NCI-H345 (cell line): ENCODE measurements around the gene MRPL55.
A peak's percentile ranks its signal among the peaks of the same experiment; 100 is the strongest.
"Not testable (repeated sequence)": the region's sequence is repeated elsewhere in the genome, so short reads cannot be mapped to it uniquely, and the experiment has no call there.

Experiments used
- DNase-seq: peaks from one replicate; lab custom pipeline; 2025; lab: John Stamatoyannopoulos, UW

The MRPL55 gene

DNA sequence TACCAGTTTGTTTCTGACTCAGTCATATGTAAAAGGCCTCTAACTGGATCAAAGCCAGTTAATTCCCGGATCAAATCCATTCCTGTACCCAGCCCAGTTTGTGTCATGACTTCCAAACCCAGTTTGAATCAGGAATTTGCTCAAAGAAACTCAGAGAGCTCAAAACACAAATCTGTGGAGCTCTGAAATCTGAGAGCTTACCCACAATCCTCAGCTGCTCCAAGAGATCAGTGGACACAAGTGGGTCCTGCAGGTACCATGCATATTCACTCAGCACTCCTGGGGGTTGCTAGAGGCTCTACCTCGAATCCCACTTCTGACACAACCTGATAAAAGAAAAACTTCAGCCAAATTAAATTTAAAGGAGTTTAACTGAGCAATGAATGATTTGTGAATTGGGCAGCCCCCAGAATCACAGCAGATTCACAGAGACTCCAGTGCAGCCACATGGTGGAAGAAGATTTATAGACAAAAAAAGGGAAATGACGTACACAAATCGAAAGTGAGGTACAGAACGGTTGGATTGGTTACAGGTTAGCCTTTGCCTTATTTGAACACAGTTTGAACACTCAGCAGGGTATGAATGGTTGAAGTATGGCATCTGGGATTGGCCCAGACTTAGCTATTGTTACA, 11.9 kb upstream of the MRPL55 start:
- no peak for DNase-seq

- DNase-seq, result no peak
Observed at GRCh38 chr1:228120351-228120750, 11.3 kb upstream of the MRPL55 start.

DNA sequence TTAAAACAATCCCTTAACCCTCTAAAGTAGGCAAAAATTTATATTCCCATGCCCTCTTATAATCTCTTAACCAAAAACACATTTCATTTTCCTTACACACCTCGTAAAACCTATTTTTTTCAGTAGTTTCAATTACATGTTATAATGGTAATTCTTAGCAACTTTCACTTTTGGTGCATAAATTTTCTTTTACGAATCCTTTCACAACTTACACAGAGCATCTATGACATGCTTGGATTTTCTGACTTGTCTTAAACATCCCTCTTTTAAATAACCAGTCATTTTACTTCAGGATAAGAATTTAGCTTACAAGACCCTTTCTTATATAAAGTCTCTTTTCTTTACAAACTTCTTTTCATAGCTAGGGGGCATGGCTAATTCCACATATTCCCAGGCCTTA, 8.9 kb upstream of the MRPL55 start:
- no peak for DNase-seq

DNA sequence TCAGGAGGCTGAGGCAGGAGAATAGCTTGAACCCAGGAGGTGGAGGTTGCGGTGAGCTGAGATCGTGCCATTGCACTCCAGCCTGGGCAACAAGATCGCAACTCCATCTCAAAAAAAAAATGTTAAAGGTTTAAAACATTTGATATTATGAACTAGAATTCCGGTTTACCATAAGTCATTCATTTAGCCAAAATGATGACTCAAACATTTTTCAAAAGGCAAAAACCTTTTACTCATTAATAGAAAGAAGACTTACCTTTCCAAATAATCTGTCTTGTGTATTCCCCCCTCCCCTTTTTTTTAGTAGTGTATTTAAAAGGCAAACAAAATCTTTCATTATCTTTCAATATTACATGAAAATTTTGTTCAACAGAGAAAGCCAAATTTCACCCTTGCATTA, 8.2 kb upstream of the MRPL55 start:
- no peak for DNase-seq

DNA sequence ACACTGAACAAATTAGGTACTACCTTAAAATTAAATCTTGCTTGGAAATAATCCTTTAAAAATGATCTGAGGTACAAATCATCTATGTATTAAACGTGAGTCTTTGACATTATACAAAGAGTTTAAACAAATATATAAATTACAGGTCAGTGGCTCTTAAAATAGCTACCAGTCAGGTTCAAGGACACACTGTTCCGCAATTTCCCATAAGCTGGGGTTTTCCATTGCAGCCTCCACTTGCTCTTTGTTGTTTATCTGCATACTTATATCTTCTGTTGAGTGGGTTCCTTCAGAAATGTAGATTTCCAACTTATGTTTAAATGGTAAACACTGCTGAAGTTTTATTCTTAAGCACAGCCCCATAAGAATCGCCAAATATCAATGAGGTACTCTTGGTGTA, 5.7 kb upstream of the MRPL55 start:
- DNase-seq, result no peak

- DNase-seq, result no peak
Observed at GRCh38 chr1:228112617-228113016, 3.5 kb upstream of the MRPL55 start.

DNA sequence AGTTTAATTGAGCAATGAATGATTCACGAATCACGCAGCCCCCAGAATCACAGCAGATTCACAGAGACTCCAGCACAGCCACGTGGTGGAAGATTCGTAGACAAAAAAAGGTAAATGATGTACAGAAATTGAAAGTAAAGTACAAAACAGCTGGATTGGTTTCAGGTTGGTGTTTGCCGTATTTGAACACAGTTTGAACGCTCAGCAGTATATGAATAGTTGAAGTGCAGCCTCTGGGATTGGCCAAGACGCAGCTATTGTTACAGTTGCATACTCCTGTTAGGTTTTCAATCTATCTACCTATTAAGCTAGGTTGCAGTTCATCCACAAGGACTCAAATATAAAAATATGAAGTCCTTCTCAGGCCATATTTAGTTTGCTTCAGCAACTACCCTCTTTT, 3.1 kb upstream of the MRPL55 start:
- DNase-seq, result no peak

- DNase-seq, result not testable (repeated sequence)
Observed at GRCh38 chr1:228111315-228111714, 2.2 kb upstream of the MRPL55 start.

DNA sequence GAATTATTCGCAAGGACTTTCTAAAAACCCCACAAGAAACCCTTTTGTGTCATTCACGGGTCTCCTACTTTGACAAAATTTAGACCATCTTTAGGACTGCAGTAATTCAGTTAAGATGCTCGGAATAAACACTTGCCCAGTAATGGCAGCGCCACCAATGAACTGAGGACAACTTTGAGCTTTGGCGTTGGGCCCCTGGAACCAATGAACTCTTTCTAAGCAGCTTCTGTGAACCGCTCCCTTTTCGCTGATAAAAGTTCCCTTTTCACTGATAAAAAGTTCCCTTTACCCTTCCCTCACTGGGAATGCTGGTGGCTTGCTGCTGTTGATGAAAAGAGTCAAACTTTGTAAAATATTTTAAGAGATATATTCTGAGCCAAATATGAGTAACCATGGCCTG, 1.5 kb upstream of the MRPL55 start:
- no peak for DNase-seq

- DNase-seq, result no peak
Observed at GRCh38 chr1:228109962-228110488, 926 bp upstream of the MRPL55 start.

DNA sequence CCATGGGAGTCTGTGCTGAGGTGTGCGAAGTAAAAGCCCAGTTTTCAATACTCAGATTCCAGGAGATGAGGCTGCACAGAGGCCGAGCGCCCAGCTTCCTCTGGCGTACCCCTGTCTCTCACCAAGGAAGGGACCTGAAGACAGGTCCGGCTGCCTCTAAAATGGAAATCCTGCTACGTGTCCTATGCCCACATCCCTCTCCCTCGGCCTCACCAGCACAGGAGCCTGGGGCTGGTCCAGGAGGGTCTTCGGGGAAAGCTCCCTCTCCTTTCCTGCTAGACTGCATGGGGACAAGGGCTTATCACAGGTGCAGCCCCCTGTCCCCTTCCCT, 392 bp downstream of the MRPL55 start:
- no peak for DNase-seq

- DNase-seq, result no peak
Observed at GRCh38 chr1:228108055-228108690, 926 bp downstream of the MRPL55 start.

GRCh38 chr1:228107636-228108035, 1.5 kb downstream of the MRPL55 start:
- DNase-seq, result no peak

- DNase-seq, result no peak
Observed at GRCh38 chr1:228106800-228107054, 2.4 kb downstream of the MRPL55 start.

- no peak for DNase-seq
Observed at GRCh38 chr1:228105996-228106799, 2.9 kb downstream of the MRPL55 start.

DNA sequence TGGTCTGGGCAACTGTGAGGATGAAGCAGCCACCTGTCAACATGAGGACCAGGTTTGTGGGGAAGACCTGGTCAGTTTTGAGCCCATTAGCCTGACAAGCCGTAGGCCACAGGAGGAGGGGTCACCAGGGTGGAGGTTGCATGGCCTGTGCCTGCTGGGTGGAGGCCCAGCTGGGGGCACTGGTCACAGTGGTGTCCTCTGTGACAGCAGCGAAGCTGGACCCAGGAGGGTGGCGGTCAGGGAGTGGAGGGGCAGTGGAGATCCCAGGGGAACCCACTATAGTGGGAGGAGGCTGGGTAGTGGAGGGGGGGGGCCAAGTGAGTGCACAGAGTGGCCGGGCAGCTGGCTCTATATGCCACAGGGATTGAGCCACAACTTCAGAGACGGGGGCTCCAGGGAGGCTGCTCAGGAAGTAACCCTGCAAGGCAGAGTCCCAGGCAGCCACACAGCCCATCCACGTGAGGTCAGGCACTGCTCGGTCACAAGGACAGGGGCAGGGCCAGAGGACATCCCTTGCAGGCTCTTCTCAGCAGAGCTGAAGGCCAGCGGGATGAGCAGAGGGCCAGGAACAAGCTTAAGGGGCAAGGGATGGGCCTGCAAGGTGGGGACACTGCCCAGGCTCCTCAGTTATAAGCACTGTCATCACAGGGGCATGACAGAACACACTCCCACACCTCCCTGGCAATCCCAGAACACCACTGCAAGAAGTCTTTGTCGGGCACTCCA, 3.7 kb downstream of the MRPL55 start:
- DNase-seq, result no peak

DNA sequence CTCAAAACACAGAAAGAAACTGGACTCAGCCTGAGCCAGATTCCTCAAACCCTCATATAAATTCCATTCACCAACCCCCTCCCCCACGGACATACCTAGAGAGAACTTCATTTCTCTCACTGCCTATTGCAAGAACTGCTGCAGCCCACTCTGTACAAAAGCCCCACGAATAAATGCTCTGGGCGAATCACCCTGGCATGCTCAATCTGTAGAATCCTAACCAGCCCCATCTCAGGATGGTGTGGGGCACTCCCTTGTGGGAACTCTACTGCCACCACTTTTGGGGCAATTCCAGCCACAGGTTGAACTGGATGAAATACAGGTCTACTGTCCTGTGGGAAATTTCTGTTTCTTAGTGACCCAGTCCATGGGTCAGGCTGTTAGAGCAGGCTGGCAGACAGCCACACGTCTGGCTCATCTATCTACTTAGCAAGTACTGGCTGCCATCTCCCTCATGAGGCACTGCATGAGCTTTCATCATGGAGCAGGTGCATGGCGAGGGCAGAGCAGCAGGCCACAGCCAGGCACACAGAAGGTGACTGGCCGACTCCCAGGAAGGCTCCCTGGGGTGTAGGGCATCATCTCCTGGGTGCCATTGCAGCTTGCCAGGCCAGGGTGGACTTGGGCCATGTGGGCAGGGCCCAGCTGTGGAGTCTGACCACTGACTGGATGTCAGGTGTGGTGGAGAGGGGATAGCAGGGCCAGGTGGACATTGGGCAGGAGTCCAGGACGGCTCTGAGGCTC, 4.4 kb downstream of the MRPL55 start:
- no peak for DNase-seq

DNA sequence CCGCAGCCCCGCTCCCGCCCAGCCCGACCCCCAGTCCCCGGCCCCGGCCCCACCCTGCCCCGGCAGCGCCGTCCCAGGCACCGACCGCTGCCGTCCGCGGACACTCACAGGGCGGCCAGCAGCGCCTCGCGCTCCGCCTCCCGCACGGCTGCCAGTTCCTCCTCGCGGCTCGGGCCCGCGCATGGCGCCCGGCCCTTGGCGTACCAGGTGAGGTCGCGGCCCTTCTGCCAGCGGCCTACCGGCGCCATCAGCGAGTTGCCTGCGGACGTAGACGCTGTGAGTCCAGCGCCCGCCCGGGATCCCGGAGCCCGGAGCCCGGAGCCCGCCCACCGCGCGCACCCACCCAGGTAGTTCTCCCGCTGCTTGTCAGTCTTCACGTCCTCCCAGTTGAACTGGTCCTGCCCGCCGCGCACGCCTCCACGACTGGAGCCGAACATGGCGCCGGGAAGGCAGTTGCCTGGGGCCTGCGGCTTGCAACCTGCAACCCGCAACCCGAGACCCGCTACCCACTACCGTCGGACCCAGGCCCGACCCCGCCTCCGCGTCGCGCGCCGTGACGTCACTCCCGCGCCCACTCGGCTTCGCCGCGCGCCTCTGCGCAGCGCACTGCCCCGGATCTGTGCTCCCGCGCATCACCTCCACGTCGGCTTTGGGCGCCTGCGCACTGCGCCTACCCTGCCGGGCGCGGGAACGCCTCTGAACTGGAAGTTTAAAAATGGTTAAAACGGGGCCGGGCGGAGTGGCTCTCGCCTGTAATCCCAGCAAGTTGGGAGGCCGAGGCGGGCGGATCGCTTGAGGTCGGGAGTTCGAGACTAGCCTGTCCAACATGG, 6.1 kb downstream of the MRPL55 start, which contains the start of gene C1orf35:
TSS of gene C1orf35 (minus strand) at position 535 of the 830 bp plus-strand sequence. CDS start at position 437, 98 bp downstream.
- peak; percentile 96 for DNase-seq

GRCh38 chr1:228101994-228102790, 6.9 kb downstream of the MRPL55 start:
- DNase-seq, result peak; percentile 43

GRCh38 chr1:228101614-228101993, 7.5 kb downstream of the MRPL55 start:
- no peak for DNase-seq
